Effector CD4-positive, alpha-beta T cell (primary cell): ENCODE results near the gene CCDC134.
A peak's percentile ranks its signal among the peaks of the same experiment; 100 is the strongest.

Experiments
- DNase-seq: peaks from one replicate; pipeline ENCODE4 v3.0.0-alpha.2; 2020

The CCDC134 gene

GRCh38 chr22:41787331-41787730 is 13.1 kb upstream of the CCDC134 start:
- no peak for DNase-seq

- DNase-seq: no peak
These were observed 6.6 kb upstream of the CCDC134 start for GRCh38 chr22:41793871-41794270.

- DNase-seq: no peak
These were observed 1.7 kb upstream of the CCDC134 start for GRCh38 chr22:41798736-41799135.

- DNase-seq: no peak
These were observed 762 bp upstream of the CCDC134 start for GRCh38 chr22:41799486-41800347.

- no peak for DNase-seq
These were observed 804 bp downstream of the CCDC134 start for GRCh38 chr22:41801147-41801819.

GRCh38 chr22:41801886-41802285 is 1.4 kb downstream of the CCDC134 start:
- no peak for DNase-seq

- DNase-seq: no peak
These were observed 5.2 kb downstream of the CCDC134 start for GRCh38 chr22:41805639-41806038.

GRCh38 chr22:41808400-41808799 is 7.9 kb downstream of the CCDC134 start:
- DNase-seq: no peak

- DNase-seq: no peak
These were observed 9.5 kb downstream of the CCDC134 start for GRCh38 chr22:41810022-41810421.

GRCh38 chr22:41812805-41813545 is 12.5 kb downstream of the CCDC134 start:
- no peak for DNase-seq

GRCh38 chr22:41813726-41814410 is 13.4 kb downstream of the CCDC134 start:
- DNase-seq: no peak

GRCh38 chr22:41815716-41816115 is 15.2 kb downstream of the CCDC134 start:
- no peak for DNase-seq

- no peak for DNase-seq
These were observed 15.8 kb downstream of the CCDC134 start for GRCh38 chr22:41816241-41816640.

GRCh38 chr22:41816871-41817270 is 16.4 kb downstream of the CCDC134 start:
- DNase-seq: no peak

- DNase-seq: no peak
These were observed 17.5 kb downstream of the CCDC134 start for GRCh38 chr22:41818011-41818410.

GRCh38 chr22:41818596-41818995 is 18.1 kb downstream of the CCDC134 start:
- DNase-seq: no peak

GRCh38 chr22:41819257-41819656 is 18.8 kb downstream of the CCDC134 start:
- no peak for DNase-seq

GRCh38 chr22:41820447-41820846 is 20.0 kb downstream of the CCDC134 start:
- no peak for DNase-seq

- DNase-seq: no peak
These were observed 21.2 kb downstream of the CCDC134 start for GRCh38 chr22:41821471-41822316.

GRCh38 chr22:41822317-41823057 is 22.0 kb downstream of the CCDC134 start:
- DNase-seq: peak; percentile 40

- no peak for DNase-seq
These were observed 23.3 kb downstream of the CCDC134 start for GRCh38 chr22:41823797-41824196.
